ENCODE data around the gene PKNOX2.
A peak's percentile ranks its signal among the peaks of the same experiment; 100 is the strongest.

Gene PKNOX2

DNA sequence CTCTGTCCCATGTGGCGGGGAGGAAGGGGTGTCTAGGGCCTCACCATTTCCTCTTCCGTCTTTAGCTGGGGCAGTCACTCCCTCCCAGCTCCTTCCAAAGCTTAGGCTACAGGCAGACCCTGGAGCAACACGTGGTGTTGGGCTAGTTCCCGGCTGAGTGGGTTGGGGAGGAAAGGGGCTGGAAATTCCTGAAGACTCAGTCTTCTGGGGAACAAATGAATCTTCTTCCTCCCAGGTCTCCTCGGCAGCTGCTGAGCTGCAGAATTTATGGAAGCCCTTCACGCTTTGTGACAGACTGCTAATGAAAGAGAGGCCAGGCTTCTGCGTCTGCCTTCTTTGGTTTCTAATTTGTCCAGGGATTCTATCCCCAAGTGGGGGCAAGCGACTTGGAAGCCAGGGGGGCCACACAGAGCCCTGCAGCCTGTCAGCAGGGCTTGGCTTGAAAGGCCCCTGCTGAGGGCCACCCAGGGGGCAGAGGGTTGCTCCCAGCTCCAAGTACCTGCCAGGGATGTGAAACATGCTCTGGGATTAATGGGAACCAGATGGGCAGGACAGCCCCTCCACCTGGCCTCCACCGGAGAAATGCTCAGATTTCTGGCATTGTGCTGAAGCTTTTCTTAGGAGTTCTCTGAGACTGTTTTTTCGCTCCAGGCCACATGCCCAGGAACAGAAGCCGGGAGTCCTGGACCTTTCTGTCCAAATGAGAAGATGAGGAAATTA, 123.1 kb downstream of the PKNOX2 start:
- DNase-seq (ENCODE audit: low read depth): no peak

- no peak for DNase-seq (ENCODE audit: low read depth)
Observed at GRCh38 chr11:125289419-125290098, 125.0 kb downstream of the PKNOX2 start.

DNA sequence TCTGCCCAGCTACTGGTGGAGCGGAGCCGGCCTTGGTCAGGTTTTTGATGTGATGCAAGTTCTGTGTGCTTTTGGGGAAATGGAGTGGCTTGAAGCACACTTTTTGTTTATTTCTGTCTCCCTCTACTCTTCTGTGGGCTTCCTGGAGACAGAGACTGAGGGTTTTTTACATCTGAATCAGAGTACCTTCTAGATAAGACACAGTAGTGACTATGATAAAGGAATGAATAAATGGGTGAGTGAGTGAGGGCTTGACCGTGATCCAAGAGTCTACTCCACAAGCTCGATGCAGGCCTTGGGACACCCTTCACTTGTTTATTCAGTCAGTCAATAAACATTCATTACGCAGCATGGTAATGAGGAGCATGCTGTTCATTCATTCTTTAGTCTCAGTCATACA, 125.7 kb downstream of the PKNOX2 start:
- no peak for DNase-seq (ENCODE audit: low read depth)

DNA sequence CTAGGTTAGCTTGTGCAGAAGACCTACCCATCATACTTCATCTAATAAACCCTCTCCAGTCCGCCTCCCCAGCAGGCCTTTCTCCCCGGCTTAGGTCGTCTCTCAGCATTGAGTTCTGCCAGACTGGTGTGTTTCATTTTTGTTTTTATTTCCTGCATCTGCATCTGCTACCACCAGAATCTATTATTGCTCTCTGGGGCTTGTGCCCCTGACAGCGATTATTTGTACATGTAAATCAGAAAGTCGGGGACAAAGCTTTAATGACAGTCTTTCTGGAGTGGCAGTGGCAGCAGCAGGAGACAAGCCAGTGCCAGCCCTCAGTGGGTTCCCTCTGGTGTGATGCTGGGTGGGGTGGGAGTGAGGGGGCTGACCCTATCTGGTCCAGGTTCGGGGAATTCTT, 127.5 kb downstream of the PKNOX2 start:
- no peak for DNase-seq (ENCODE audit: low read depth)

DNA sequence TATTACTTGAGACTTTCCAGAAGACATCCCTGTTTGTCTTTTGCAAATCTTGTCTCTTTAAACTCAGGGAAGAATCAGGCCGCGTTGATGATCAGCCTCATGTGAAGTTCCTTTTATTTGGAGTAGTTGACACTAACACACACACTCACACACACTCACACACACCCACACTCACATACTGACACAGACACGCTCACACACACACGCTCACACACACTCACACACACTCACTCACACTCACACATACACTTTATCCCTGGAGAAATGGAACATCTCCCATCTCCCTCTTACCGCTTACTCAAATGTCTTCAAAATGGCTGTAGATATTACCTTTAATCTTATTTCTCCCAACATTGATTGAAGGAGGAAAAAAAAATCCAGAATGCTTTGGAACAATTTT, 129.0 kb downstream of the PKNOX2 start:
- no peak for DNase-seq (ENCODE audit: low read depth)

DNA sequence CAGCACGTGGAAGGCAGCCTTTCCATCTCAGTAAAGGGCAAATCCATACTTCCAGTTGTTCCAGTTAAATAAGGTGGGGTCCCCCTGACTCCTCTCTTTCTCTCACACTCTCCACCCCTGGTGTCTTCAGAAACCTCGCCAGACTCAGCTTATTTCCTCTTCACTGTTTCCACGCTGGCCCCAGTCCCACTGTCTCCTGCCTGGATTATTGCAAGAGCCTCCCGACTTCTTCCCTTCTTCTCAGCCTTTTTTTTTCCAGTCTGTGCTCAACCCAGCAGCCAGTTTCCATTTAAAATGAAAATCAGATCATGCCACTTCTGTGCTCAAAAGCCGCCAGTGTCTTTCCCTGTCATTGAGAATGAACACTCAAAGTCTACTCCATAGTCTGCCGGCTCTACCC, 131.4 kb downstream of the PKNOX2 start:
- DNase-seq (ENCODE audit: low read depth): no peak

DNA sequence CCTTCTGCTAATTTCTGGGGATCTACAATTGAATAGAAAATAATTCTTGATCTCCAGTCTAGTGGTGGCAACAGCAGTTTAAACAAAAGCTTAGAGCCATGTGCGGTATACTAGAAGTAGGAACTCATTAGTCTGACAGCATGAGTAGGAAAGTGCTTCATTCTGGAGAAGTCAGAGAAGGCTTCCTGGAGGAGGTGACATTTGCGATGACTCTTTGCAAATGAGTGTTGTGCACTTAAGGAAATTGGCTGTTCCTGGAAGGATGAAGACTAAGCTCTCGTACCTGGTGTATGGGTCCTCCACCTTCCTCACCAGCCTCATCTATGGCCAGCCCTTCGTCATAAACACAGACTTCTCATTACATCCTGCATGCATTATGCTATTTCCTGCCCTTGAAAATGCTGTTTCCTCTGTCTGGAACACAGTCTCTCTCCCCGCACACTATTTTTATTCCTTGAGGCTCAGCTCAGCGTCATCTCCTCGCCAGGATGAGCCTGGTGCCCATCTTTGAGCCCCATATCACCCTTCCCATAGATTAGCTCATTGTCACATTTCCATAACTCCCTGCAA, 132.9 kb downstream of the PKNOX2 start:
- DNase-seq (ENCODE audit: low read depth): no peak

- no peak for DNase-seq (ENCODE audit: low read depth)
Observed at GRCh38 chr11:125299061-125299615, 134.6 kb downstream of the PKNOX2 start.

DNA sequence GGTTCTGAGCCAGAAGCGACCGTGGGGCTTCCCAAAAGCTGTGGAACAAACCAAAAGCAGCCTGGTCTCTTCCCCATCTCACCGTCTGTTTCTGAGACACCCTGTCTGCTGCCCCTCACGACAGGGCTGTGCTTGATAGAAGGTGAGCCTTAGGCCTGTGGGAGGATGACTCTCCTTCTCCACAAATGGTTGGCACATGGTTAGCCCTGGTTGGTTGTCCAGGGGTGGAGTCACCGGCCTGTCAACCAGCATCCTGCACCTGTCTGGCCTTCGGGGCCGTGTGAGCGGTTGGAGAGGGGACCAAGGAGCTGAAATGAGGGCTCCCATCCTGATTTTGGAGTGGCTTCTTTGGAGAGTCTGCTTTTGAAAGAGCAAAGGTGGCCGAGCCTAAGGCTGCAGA, 135.3 kb downstream of the PKNOX2 start:
- no peak for DNase-seq (ENCODE audit: low read depth)

DNA sequence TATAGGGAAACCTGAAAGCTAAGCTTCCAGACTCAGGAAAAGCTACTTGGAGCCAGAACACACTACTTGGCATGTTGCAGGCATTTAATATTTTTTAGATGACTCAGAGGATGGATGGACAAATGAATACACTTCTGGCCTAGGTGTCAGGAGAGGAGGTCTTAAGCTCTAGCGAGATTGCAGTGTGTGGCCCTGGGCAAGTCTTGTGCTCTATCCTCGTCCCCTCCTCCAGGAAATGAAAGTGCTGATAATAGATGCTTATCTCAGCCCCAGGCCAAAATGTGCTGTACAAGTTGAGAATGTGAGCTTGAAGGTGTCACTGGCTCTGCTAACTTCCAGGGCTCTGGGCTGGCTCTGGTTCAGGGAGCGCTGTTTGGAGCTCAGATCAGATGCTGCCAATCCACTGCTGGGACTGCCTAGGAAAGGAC, 136.3 kb downstream of the PKNOX2 start:
- peak; percentile 5 for DNase-seq (ENCODE audit: low read depth)

GRCh38 chr11:125301346-125301745, 136.8 kb downstream of the PKNOX2 start:
- DNase-seq (ENCODE audit: low read depth): no peak

GRCh38 chr11:125303186-125303585, 138.6 kb downstream of the PKNOX2 start:
- DNase-seq (ENCODE audit: low read depth): no peak

DNA sequence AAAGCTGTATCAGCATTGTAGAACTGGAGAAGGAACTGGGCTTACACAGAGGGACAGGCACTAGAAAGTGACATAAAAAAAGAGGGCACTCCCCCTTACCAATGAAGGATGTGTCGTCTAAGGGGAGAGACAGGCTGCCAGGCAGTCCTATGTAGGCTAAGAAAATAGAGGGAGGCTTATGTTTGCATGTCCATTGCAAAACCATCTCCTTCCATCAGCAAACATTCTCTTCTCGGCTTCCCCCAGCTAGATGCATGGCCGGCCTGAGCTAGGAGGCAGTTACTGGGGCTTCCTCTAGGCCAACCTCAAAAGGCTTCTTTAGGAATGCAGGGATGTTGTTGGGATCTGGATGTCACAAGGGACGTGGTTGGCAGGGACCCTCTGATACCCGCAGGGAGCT, 139.1 kb downstream of the PKNOX2 start:
- DNase-seq (ENCODE audit: low read depth): no peak

GRCh38 chr11:125304136-125304535, 139.6 kb downstream of the PKNOX2 start:
- DNase-seq (ENCODE audit: low read depth): no peak

GRCh38 chr11:125304876-125305275, 140.3 kb downstream of the PKNOX2 start:
- DNase-seq (ENCODE audit: low read depth): no peak

DNA sequence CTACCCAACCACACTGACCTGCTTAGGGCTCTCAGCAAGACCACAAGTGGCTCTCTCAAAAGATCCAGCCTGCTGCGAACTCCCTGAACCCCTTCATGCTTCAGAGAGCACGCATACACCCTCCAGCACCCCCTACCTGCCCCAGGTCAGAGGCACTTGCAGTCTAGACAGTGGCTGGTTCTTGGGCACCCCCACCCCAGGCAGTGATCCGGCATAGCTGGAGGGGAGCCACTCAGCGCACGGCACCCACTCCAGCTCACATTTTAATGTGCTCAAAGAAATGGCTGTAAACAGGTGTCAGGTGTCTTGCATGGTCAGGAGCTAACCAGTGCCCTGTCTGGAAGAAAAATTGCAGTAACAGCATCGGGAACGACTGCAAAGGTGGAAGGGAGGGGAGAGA, 140.8 kb downstream of the PKNOX2 start:
- no peak for DNase-seq (ENCODE audit: low read depth)

DNA sequence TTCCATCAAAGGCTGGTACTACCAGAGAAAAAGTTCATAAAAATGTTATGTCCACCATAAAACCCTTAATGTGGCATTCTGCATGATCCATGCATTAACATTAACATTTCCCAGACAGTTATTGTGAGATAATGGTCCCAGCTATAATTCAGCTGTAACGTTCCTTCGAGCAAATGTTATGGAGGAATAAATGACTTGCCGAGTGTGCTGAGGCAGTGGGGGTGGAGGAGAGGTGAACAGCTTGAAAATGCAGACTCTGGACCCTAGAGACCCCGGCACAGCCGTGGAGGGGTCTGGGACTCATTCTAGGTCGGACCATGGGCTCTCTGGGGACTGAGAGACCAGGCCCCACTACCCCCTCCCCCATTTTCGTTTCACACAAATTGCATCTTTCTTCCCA, 141.9 kb downstream of the PKNOX2 start:
- no peak for DNase-seq (ENCODE audit: low read depth)

- DNase-seq (ENCODE audit: low read depth): no peak
Observed at GRCh38 chr11:125308246-125308645, 143.7 kb downstream of the PKNOX2 start.

- no peak for DNase-seq (ENCODE audit: low read depth)
Observed at GRCh38 chr11:125312391-125312790, 147.8 kb downstream of the PKNOX2 start.

DNA sequence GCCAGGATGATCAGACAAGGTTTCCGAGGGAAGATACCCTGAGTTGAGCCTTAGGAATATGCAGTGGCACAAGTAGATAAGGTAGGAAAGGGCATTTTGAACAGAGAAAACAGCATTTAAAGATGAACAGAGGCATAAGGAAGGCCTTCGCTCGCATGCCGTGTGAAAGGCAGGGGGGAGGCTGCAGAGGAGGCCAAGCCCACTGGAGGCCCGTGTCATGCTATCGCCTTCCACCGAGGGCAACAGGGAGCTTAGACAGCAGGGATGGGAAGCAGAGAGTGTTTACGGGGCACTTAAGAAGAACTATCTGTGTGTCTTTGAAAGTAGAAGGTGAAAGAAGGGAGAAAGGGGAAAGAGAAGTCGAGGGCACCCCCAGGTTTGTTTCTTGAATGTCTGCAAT, 148.3 kb downstream of the PKNOX2 start:
- no peak for DNase-seq (ENCODE audit: low read depth)

DNA sequence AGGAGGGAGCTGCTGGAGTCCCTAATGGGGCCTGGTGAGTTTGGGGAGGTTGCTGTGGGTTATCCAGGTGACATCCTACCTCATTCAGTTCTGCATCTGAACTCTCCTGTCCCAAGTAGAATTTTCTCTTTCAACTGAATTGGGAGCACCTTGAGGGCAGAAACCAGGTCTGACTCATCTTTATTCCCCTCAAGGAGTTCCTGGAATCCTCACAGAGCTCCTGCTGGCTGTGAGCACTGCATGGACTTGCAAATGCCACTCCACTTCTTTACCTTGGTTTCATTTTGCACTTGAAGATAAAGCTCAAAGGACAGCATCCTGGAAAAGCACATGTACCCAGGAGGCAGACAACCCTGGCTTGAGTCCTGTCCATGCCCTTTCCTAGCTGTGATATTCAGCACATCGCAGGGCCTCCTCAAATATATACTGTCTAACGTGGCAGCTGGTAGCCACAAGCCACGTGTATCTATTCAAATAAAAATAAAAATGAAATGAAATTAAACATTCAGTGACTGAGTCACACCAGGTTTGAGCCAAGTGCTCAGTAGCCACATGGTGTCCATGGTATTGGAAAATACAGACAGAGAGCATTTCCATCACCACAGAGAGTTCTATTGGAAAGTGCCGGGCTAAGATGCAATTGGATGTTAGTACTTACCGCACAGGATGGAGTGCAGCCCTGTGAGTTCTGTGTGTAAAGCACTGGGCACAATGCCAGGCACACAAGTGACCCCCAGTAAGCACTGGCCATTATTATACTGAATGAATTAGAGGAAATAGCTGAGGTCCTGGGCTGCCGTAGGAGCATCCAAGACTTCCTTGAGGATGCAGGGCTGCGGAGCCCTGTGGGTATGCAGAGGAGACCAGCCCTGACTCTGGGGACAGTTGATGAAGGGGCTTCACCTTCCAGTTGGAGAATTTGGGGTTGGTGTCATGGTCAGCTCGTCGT, 149.0 kb downstream of the PKNOX2 start:
- no peak for DNase-seq (ENCODE audit: low read depth)

Data from fibroblast of gingiva (primary cell).